GM20431 (cell line): ENCODE data around the gene VAV2.

Experiments
- in situ Hi-C: fragments of 300-500 bp; cut with MseI, MboI; formaldehyde crosslinking; loops from one replicate; pipeline ENCODE4 v1.15.0; 2020; ENCODE audit warnings: low sequenced_read_pairs; ENCODE audit not compliant: unreplicated experiment

Gene VAV2

GRCh38 chr9:133943781-133944745 is 48.1 kb downstream of the VAV2 start:
- in situ Hi-C loops = no loop called here

GRCh38 chr9:133943036-133943780 is 48.9 kb downstream of the VAV2 start:
- in situ Hi-C loops = no loop called here

GRCh38 chr9:133942206-133942975 is 49.7 kb downstream of the VAV2 start:
- in situ Hi-C loops = no loop called here

- in situ Hi-C loops = no loop called here
Observed at GRCh38 chr9:133939845-133940244, 52.3 kb downstream of the VAV2 start.

DNA sequence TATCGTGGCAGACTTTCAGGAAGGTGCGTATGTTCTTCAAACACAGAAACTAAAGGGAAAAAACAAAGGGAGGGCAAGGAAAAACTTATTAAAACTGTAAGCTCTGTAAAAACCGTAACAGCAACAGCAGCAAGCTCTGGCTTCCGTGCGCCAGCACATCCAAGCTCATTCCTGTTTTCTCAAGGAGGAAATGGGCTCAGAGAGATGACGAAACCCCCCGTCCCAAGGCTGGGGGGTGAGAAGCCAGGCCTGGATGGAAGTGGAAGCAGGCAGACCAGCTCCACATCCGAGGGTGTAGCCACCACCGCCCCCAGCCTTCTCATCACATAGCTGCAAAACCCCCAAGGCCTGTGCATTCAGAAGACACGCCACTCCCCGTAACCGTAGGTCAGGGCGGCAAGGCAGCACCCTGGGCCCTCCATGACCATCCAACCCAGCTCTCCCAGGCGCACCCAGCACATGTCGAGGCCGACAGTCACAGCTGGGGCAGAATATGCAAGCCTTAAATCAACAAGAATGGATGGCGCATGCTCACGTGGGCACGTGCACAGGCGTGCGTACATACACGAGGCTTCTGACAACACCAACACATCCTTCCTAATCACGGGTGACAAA is 52.8 kb downstream of the VAV2 start:
- in situ Hi-C loops = no loop called here

DNA sequence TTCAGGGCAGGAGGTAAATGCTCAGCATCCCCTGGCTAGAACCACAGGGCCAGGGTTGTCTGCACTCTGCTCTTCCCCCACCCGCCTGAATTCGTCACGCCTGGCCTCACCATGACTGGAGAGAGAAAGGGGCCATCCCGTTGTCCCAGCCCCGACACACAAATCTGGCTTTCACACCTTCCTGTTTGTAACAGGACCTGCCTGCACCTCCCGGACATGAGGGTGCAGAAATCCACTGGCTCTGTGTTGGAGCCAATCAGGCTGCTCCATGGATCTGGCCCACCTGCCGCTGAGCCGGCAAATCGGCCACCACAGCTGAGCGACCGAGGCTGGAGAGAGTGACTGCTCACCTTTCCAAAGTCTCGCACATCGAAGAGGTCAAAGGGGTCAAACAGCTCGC is 53.4 kb downstream of the VAV2 start:
- in situ Hi-C loops = no loop called here

DNA sequence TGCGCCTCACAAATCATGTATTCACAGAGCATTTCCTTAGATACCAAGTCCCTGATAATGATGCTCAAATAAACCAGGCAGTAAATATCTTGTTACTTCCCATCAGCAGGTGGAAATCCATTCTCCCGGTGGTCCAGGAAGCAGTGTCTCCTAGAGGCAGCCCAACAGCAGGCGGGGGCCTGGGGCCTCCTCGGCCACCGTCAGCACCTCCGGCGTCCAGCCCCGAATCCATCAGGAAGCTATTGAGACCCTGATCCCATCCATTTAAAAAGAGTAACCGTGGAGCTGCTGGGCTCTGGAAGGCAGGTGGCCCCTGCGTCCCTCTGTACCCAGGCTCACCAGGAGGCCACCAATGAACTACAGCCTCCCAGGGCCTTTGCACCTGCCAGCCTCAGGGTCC is 54.0 kb downstream of the VAV2 start:
- in situ Hi-C loops = no loop called here

DNA sequence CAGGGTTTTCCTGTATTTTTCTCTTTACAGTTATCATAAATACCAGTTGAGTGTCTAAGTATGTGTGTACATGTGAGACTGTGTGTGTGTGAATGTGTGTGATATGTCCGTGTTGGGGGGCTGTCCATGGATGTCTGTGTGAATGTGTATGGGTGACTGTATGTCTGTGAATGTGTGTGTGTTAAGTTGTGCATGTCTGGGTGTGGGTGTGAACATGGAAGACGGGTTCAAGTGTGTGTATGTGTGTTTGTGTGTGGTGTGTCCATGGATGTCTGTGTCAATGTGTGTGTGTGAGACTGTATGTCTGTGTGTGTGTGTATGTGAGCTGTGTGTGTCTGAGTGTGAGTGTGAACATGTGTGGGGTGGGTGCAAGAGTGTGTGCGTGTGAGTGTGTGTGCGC is 55.0 kb downstream of the VAV2 start:
- in situ Hi-C loops = no loop called here

- in situ Hi-C loops = no loop called here
Observed at GRCh38 chr9:133935328-133936005, 56.7 kb downstream of the VAV2 start.

- in situ Hi-C loops = no loop called here
Observed at GRCh38 chr9:133934482-133935232, 57.5 kb downstream of the VAV2 start.

DNA sequence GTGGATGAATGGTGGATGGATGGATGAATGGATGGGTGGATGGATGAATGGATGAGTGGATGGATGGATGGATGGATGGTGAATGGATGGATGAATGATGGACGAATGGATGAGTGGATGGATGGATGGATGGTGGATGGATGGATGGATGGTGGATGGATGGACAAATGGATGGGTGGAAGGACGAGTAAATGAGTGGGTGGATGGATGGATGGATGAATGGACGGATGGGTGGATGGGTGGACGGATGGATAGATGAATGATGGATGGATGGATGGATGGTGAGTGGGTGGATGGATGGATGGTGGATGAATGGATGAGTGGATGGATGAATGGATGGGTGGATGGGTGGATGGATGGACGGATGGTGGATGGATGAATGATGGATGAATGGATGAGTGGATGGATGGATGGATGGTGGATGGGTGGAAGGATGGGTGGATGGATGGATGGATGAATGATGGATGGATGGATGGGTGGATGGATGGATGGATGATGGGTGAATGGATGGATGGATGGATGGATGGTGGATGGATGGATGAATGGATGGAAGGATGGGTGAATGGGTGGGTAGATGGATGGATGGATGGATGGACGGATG is 58.6 kb downstream of the VAV2 start:
- in situ Hi-C loops = no loop called here

DNA sequence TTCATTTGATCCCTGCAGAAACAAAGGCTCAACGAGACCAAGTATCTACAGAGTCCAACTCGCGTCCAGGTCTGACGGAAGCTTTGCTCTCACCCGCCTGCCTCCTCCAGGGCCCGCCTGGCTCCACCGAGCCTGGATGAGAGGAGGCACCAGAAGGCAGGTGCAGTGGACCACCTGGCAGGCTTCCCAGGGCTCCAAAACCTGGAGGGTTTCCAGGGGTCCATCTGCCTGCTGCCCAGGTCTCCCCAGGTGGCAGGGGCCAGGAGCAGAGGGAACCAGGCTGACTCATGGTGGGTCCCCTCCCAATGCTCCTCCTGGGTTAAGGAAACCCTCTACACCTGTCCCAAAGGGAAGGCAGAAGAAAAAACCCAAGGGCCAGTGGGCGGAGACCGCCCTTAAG is 59.5 kb downstream of the VAV2 start:
- in situ Hi-C loops = no loop called here

DNA sequence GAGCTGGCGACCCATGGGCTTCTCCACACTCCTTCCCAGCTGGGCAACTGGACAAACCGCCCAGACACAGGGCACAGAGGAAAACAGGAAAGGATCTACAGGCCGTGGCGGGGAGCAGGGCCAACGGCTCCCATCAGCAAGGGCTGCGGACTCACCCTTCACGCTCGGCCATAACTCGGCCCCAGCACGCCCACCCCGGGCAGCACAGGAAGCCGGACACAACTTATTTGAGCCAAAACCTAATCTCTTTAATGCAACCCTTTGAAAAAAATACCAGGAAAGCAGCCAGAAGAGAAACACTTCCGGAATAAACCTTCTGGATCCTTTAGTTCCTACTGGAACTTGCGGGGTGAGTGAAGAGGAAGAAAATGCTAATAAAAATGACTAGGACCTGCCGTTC is 59.9 kb downstream of the VAV2 start:
- in situ Hi-C loops = no loop called here

DNA sequence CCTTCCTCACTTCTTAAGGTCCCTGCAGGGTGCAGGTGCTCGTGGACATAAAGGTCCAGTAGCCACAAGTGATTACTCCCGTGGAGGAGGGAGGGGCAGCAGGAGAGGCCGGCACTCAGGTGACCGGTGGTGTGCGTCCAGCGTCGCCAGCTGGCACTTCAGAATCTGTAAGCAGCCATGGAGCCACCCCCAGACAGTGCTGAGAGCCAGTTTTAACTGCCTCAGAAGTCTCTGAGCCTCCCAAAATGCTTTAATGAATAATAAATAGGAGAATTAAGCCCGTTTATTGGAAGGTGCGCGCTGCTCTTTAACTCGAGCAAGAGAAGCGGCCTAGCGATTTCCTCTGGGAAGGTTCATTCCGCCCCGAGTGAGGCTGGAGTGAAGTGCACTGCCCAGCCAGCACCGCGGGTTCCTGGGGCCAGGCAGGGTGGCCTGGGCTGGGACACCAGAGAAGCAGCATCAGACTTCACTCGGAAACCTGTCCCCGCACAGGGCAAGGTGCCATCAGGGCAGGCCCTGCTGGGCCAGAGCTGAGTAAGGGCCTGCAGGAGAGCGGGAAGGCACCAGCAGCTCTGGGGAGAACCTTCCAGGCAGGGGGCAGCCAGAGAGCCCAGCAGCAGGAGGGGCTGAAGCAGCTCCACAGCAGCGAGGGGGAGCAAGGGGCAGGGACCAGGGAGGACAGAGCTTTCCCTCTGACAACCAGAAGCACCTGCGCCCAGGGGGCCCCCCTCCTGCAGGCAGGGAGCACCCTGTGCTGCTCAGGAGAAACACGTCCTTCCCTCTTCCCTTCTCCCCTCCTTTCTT is 61.2 kb downstream of the VAV2 start:
- in situ Hi-C loops = no loop called here

- in situ Hi-C loops = no loop called here
Observed at GRCh38 chr9:133930046-133930681, 62.0 kb downstream of the VAV2 start.

DNA sequence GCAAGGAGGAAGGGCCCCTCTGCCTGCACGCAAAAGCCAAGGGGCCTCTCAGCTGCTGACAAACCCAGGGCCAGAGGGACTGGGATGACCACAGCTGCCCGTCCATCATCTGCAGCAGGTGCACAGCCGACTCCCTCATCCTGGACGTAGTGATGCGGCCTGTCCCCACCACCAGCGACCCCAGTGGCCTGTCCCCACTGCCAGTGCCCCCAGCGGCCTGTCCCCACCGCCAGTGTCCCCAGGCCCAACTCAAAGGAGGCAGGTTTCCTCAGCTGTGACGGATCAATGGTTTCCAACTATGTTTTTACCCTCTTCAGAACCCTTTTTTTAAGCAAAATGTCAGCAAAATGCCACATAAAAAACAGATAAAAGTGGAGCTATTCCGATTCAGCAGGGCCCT is 62.5 kb downstream of the VAV2 start:
- in situ Hi-C loops = no loop called here

DNA sequence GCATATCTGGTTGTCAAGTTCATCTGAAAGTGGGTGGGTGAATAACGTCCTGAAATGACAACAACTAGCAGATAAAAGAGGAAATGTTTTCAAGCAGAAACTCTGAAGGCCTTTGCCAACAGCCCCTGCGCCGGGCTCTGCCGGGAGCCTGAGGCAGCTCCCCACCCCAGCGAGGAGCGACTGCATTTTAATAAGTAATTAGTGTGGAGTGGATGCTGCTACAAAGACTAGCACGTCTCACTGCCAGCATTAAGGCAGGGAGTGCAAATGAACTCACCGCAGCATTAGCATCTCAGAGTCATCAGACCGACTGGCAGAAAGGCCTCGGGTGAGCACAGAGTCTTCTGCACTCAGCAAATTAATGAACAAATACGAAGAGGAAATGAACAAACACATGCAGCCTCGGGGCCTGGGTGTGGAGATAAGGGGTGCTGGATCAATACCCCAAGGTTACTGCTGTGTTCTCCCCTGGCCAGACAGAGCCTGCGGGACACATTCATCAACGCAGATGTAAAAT is 63.8 kb downstream of the VAV2 start:
- in situ Hi-C loops = no loop called here
